K562 (cell line): ENCODE measurements around the gene CCDC85B. TPM values are rescaled to one million over a fixed set of nuclear protein-coding genes. Genes with fewer than 3 reads are reported as not detected.
A peak's percentile ranks its signal among the peaks of the same experiment; 100 is the strongest.

ENCODE experiments used
- ARID1B ChIP-seq: fragments of 450-650 bp; IDR thresholded peaks from 2 replicates; pipeline ENCODE4 v1.6.1; 2016; ENCODE audit warnings: antibody characterized with exemption, mild to moderate bottlenecking, inconsistent platforms
- DDX20 ChIP-seq: fragments of 450-650 bp; IDR thresholded peaks from 2 replicates; pipeline ENCODE4 v1.6.1; 2016; ENCODE audit warnings: missing genetic modification characterization, low read depth, mild to moderate bottlenecking, missing compliant biosample characterization, moderate library complexity
- E2F3 ChIP-seq: fragments of 250-450 bp; sonication (Bioruptor Pico); IDR thresholded peaks from 2 replicates; pipeline ENCODE4 v1.4.0; 2020; ENCODE audit warnings: mild to moderate bottlenecking
- ERF ChIP-seq: fragments of 450-650 bp; formaldehyde crosslinking; IDR thresholded peaks from 2 replicates; pipeline ENCODE4 v1.4.0; 2020; ENCODE audit warnings: mild to moderate bottlenecking, mixed read lengths
- ILF3 ChIP-seq: fragments of 450-650 bp; IDR thresholded peaks from 2 replicates; pipeline ENCODE4 v1.6.1; 2018; ENCODE audit warnings: antibody characterized with exemption, mild to moderate bottlenecking, moderate library complexity, borderline replicate concordance
- MAZ ChIP-seq, 2 experiments: fragments of 450-650 bp in 1 of 2; sonication (generic) in 1 of 2; formaldehyde crosslinking; IDR thresholded peaks in 1 of 2; conservative IDR thresholded peaks in 1 of 2; 2 replicates each; pipeline versions ENCODE4 v1.4.0 to v1.5.0; 2020; ENCODE audit warnings: mild to moderate bottlenecking in 1 of 2, missing genetic modification reagents in 1 of 2
- NCOR1 ChIP-seq: fragments of 450-650 bp; IDR thresholded peaks from 2 replicates; pipeline ENCODE4 v1.6.1; 2016; ENCODE audit warnings: mild to moderate bottlenecking, moderate library complexity
- NFIX ChIP-seq: fragments of 250-450 bp; sonication (Bioruptor Pico); IDR thresholded peaks from 2 replicates; pipeline ENCODE4 v1.4.0; 2020; ENCODE audit warnings: low read depth, mild to moderate bottlenecking, moderate library complexity
- NR2C1 ChIP-seq, 2 experiments: fragments of 450-650 bp; IDR thresholded peaks; 2 replicates each; pipeline ENCODE4 v1.6.1; 2017; ENCODE audit warnings: mild to moderate bottlenecking in 2 of 2, antibody characterized with exemption in 1 of 2, inconsistent platforms in 1 of 2, missing compliant biosample characterization in 1 of 2, missing genetic modification characterization in 1 of 2
- NR2C2 ChIP-seq, 2 experiments: fragments of 200-800 bp in 1 of 2; sonication (Bioruptor generic) in 1 of 2; sonication (generic) in 1 of 2; formaldehyde crosslinking in 1 of 2; IDR thresholded peaks; 2 replicates each; pipeline versions ENCODE4 v1.6.1 to v1.8.0; 2016 to 2022; ENCODE audit warnings: mild to moderate bottlenecking in 1 of 2, missing compliant biosample characterization in 1 of 2, missing genetic modification characterization in 1 of 2, missing genetic modification reagents in 1 of 2
- NR3C1 ChIP-seq: sonication (generic); formaldehyde crosslinking; IDR thresholded peaks from 2 replicates; pipeline ENCODE4 v1.8.1; 2022; ENCODE audit warnings: missing genetic modification reagents
- PML ChIP-seq: IDR thresholded peaks from 2 replicates; pipeline ENCODE4 v1.6.1; 2012; ENCODE audit warnings: low read length, inconsistent platforms
- POLR2A ChIP-seq: fragments of 450-650 bp; conservative IDR thresholded peaks from 2 replicates; pipeline ENCODE4 v1.6.1; 2016
- PREB ChIP-seq: sonication (generic); formaldehyde crosslinking; IDR thresholded peaks from 2 replicates; pipeline ENCODE4 v1.8.1; 2023; ENCODE audit warnings: mild to moderate bottlenecking, missing genetic modification reagents
- RBBP5 ChIP-seq: fragments of 200-600 bp; sonication (generic); IDR thresholded peaks from 2 replicates; pipeline ENCODE4 v1.6.1; 2012; ENCODE audit warnings: borderline replicate concordance, mild to moderate bottlenecking, low read length, control low read depth, inconsistent platforms; ENCODE audit not compliant: insufficient read depth, poor library complexity, severe bottlenecking
- SAFB ChIP-seq: fragments of 200-400 bp; formaldehyde crosslinking; IDR thresholded peaks from 2 replicates; pipeline ENCODE4 v1.6.1; 2017; ENCODE audit warnings: low read depth, low read length, borderline replicate concordance
- SMARCC2 ChIP-seq: fragments of 450-650 bp; IDR thresholded peaks from 2 replicates; pipeline ENCODE4 v1.6.1; 2017; ENCODE audit warnings: antibody characterized with exemption, moderate library complexity, mild to moderate bottlenecking, low read depth
- SRSF1 ChIP-seq: fragments of 200-400 bp; formaldehyde crosslinking; IDR thresholded peaks from 2 replicates; pipeline ENCODE4 v1.6.1; 2017; ENCODE audit warnings: mild to moderate bottlenecking, low read depth, low read length, moderate library complexity
- TCF7 ChIP-seq: sonication (generic); IDR thresholded peaks from 2 replicates; pipeline ENCODE4 v1.6.1; 2016; ENCODE audit warnings: antibody characterized with exemption, borderline replicate concordance
- TEAD2 ChIP-seq: fragments of 450-650 bp; IDR thresholded peaks from 2 replicates; pipeline ENCODE4 v1.6.1; 2016; ENCODE audit warnings: missing genetic modification characterization, control low read depth, missing compliant biosample characterization
- XRCC4 ChIP-seq: IDR thresholded peaks from one replicate; pipeline ENCODE4 v1.6.1; 2011; ENCODE audit not compliant: insufficient read depth, insufficient read length; ENCODE audit errors: extremely low read depth
- ZBTB1 ChIP-seq: sonication (generic); formaldehyde crosslinking; IDR thresholded peaks from 2 replicates; pipeline ENCODE4 v1.8.1; 2023; ENCODE audit warnings: missing genetic modification reagents, low read depth, mild to moderate bottlenecking, borderline replicate concordance
- ZFP91 ChIP-seq: sonication (generic); formaldehyde crosslinking; IDR thresholded peaks from 2 replicates; pipeline ENCODE4 v1.8.0; 2022; ENCODE audit warnings: mild to moderate bottlenecking, missing genetic modification reagents
- ZFPM2 ChIP-seq: fragments of 250-450 bp; sonication (Bioruptor Pico); IDR thresholded peaks from 2 replicates; pipeline ENCODE4 v1.5.1; 2022; ENCODE audit warnings: mild to moderate bottlenecking
- ZNF239 ChIP-seq: fragments of 250-450 bp; sonication (Bioruptor Pico); IDR thresholded peaks from 2 replicates; pipeline ENCODE4 v1.4.0; 2020; ENCODE audit warnings: mild to moderate bottlenecking
- polyA plus RNA-seq, 8 experiments: library from polyadenylated mRNA; depleted of rRNA in 4 of 8; stranded (reverse) in 5 of 8; unstranded in 3 of 8; fragments of >200 nt; fragmentation: Nextera tagmentation in 2 of 8; fragmentation: Illumina TruSeq in 1 of 8; extraction: Ambion mirVana in 2 of 8; extraction: Trizol in 1 of 8; gene quantifications; 2 replicates each; pipeline versions ENCODE4 v1.2.1 to v1.2.3, GENCODE V29; 2011 to 2014; ENCODE audit warnings: inconsistent platforms in 1 of 8, missing spikeins in 1 of 8
- total RNA-seq, 7 experiments: library from RNA; depleted of rRNA in 6 of 7; stranded (reverse); fragments of >200 nt in 6 of 7; fragmentation: Illumina TruSeq in 2 of 7; extraction: Trizol in 2 of 7; gene quantifications; 2 replicates each; pipeline versions ENCODE4 v1.2.1 to v1.2.3, GENCODE V29; 2011 to 2021; ENCODE audit warnings: low replicate concordance in 1 of 7

The CCDC85B gene
- total and polyA plus RNA-seq, 9 of the 15 experiments (the other 6 are each of a cell fraction or from before 2014, with no cell fraction given): 0.14 to 138 (median 6.2) TPM

DNA sequence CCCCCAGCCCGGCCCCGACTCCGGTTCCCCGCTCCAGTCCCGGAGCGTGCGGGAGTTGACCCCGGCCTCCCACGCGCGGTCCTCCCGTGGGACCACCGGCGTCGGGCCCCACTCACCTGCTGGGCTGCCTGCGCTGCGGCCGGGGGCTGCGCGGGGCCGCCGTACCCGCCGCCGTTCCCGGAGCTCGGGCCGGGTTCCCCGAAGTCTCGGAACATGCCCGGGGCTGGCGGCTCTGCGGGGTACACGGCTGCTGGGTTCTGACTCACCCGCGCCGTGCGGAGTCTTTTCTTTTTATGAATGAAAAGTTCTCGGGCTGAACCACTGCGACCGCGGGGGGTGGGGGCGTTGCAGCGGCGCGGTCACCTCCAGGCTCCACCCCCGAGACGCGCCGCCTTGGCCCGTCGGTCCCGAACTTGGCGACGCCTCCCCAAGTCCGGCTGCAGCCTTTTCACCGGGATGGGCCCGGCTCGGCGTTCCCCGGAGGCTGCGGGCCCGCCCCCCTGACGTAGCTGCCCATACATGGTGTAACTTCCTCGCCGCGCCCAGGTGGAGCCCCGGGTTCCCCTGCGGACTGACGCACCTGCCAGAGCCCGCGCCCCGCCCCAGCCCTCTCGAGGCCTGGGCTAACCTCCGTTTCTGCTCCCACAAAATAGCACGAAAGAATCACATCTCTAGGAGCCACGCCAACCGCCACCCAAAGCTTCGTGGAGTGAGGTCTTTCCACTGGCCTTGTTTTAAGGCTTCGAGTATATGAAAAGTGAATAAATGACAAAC, 9.8 kb downstream of the CCDC85B start, which contains the start of gene FOSL1 (continued):
- peak; percentile 30; the same call in 1 of the 2 replicates for TF ChIP-seq ZBTB1 (CRISPR knock-in tag)
- no peak for TF ChIP-seq SRSF1
- no peak for TF ChIP-seq SMARCC2
- TF ChIP-seq NR3C1 (CRISPR knock-in tag): peak; percentile 57; the same call in 1 of the 2 replicates
- no peak for TF ChIP-seq ERF (CRISPR knock-in tag)
- TF ChIP-seq DDX20: no peak
- no peak for TF ChIP-seq TCF7
- TF ChIP-seq NR2C1 (IDR thresholded peaks at IDR 0.05): no peak
- TF ChIP-seq NR2C1 (tag; IDR thresholded peaks at IDR 0.05): no peak
- 0 out of 2 replicates have a peak, but pooled peaks have one; percentile 26 for TF ChIP-seq PREB (CRISPR knock-in tag)
- 0 out of 2 replicates have a peak, but pooled peaks have one; percentile 2 for TF ChIP-seq ZFP91 (CRISPR knock-in tag)
- peak; percentile 91 for TF ChIP-seq SAFB
- TF ChIP-seq MAZ (CRISPR knock-in tag; conservative IDR thresholded peaks at IDR 0.05 in 1 of 2, IDR thresholded peaks at IDR 0.05 in 1 of 2): peak; percentile 73 to 85; a peak in 3 of 4 replicates
- TF ChIP-seq ZNF239 (CRISPR knock-in tag): no peak
- no peak for TF ChIP-seq TEAD2 (tag)
- peak; percentile 53 for TF ChIP-seq NCOR1
- TF ChIP-seq NFIX: no peak
- peak; percentile 18 for TF ChIP-seq RBBP5
- no peak for TF ChIP-seq NR2C2 (CRISPR knock-in tag; IDR thresholded peaks at IDR 0.05)
- no peak for TF ChIP-seq NR2C2 (tag; IDR thresholded peaks at IDR 0.05)
- no peak for TF ChIP-seq ZFPM2
- no peak for TF ChIP-seq XRCC4
- peak; percentile 82 for TF ChIP-seq PML
- no peak for TF ChIP-seq E2F3 (CRISPR knock-in tag)
- peak; percentile 97 for TF ChIP-seq POLR2A
- TF ChIP-seq ARID1B: no peak
- no peak; the same call in 1 of the 2 replicates for TF ChIP-seq ILF3
